Activated CD4-positive, CD25-positive, alpha-beta regulatory T cell treated with anti-CD3 and anti-CD28 coated beads, Interleukin-2, amount 50 U/mL, for 16 hours (primary cell): Measurements from ENCODE around the gene PTPN1.
"Not testable (repeated sequence)": the region's sequence is repeated elsewhere in the genome, so short reads cannot be mapped to it uniquely, and the experiment has no call there.

Experiments
- DNase-seq: peaks from one replicate; pipeline ENCODE4 v3.0.0-alpha.2; 2020; ENCODE audit warnings: low read depth, low spot score

The PTPN1 gene

GRCh38 chr20:50481741-50482140, 28.4 kb upstream of the PTPN1 start:
- no peak for DNase-seq

DNA sequence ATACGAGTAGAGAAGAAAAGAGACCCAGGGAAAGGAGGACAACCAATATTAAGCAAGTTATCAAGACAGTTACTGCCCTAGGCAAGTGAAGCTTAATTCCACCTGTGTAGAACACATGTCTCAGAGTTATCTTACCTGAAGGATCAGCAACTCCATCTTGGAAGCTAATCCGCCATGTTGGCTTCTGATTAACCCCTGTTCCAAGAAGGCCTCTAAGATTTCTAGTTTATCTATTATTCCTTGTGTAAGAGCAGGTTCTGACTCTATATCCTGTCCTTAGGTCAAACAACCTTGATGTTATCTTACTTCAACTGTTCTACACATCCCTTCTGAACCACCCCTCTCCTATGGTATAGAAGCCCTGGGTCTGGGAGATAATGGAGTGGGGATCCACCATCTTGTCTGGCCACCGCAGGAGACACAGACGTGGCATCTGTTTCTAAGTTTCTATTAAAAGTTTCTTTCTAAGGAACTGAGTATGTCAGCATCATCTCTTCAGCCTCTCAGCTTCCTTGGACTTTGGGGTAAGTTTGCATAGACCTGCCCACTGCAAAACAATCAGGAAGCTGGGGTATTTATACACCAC, 27.7 kb upstream of the PTPN1 start:
- DNase-seq, result no peak

DNA sequence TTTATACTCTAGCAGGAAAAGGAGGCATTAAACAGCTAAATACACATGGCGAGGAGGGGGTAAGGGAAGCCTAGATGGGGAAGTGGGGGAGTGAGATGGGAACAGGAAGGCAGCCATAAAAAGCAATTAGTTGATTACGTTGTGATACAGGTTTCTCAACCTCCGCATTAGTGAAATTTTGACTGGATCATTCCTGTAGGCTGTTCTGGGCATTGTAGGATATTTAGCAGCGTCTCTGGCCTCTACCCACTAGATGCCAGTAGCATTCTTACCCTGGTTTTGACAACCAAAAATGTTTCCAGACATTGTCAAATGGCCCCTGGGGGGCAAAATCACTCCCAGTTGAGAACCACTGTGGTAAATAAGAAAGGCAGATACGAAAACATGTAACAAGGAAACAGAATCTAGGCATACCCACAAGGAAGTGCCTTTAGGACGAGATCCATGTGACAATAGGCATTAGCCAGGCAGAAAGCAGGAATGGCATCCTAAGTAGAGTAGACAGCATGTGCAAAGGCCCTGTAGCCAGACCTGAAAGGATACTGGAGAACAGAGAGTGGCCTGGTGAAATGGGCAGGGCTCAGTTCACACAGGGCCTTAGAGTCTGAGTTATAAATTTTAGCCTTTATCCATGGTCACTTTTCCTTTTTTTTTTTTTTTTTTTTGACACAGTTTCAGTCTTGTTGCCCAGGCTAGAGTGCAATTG, 25.8 kb upstream of the PTPN1 start:
- no peak for DNase-seq

GRCh38 chr20:50487397-50487796, 22.8 kb upstream of the PTPN1 start:
- DNase-seq, result no peak

GRCh38 chr20:50488236-50488806, 21.9 kb upstream of the PTPN1 start:
- DNase-seq, result no peak

DNA sequence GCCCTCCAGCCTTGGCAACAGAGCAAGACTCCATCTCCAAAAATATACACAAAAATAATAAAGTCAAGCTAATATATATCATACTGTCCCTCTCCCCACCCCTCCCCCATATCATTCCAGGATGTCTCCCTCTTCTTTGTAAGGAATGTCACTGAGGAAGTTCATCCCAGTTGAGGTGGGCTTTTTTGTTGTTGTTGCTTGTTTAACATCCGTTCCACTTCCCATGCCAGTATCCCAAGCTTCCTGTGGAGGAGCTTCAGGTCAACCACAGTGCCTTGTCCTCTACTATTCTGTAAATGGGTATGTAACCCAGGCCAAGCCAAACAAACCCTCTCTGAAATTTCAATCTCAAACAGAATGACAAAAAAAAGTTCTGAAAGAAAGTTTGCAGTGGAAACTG, 19.0 kb upstream of the PTPN1 start:
- DNase-seq, result no peak

DNA sequence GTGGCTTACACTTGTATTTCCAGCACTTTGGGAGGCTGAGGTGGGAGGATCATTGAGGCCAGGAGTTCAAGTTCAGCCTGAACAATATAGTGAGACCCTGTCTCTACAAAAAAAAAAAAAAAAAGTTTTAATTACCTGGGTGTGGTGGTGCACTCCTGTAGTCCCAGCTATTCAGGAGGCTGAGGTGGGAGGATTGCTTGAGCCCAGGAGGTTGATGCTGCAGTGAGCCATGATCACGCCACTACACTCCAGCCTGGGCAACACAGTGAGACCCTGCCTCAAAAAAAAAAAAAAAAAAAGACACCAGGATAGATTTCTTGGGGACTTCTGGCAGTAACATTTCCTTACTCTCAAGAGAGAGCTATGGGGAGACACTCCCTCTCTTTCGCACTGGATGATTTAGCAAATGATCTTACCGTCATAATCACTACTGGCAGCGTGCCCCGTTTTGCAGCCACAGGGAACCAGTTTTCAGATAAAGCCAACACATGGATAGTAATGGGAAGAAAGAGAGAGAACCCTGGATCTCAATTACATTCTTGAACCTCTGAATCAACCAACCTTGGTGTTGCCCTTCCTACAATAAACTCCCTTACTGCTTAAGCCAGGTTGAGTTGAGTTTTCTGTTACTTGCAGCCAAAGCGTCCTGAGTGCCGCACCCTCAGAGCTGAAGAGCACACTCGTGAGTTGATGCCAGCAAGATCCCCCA, 18.1 kb upstream of the PTPN1 start:
- no peak for DNase-seq

DNA sequence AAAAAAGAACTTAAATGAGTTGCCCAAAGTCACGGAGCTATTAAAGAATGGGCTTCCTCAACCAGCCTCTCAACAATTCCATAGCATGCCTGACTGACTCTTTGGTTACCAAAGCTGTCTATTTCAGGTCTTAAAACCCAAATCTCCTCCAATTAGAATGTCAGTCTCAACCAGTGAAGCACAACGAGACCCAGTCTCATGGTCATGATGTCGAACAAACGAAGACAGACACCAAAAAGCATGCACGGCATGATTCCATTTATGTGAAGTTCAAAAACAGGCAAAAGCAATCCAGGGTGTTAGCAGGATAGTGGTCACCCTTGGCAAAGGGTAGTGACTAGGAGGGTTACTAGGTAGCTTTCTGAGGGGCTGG, 16.3 kb upstream of the PTPN1 start:
- no peak for DNase-seq

DNA sequence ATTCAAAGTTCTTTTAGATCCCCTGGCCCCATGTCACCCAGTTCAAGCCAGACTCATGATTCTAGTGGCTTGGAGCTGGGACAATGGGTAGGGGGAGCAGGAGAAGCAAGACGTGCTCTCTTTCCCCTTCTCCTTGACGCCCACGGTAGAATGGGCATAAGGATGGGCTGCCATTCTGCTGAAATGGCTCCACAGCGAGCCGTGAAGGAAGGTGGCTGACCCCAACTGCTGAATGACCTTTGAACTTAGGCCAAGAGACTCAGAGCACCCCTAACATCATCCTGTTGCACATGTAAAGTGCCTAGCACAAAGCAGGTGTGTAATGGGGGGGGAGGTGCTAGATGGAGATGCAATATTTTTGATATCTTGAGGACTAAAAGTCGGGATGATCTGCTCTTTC, 15.8 kb upstream of the PTPN1 start:
- DNase-seq, result no peak

GRCh38 chr20:50496773-50497385, 13.3 kb upstream of the PTPN1 start:
- DNase-seq, result no peak

- no peak for DNase-seq
Measured at GRCh38 chr20:50498071-50498776, 12.0 kb upstream of the PTPN1 start.

DNA sequence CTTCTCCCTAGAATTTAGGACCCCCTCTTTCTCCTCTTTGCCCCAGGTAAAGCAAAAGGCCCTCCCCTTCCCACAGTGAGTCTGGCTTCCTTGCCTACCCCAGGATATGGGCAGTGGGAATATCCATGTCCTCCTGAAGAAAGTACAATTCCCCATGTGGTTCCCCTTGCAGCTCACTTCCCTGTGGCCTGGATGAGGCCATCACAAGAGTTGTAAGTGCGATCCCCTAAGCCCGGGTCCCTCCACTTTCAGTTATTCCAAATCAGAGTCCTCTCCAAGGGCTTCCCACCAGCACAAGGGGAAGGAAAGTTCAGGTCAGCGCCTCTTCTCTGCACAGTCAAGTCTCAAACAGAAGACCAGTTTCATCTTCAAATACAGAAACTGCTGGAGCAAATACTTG, 10.2 kb upstream of the PTPN1 start:
- no peak for DNase-seq

GRCh38 chr20:50501972-50502745, 8.0 kb upstream of the PTPN1 start:
- DNase-seq, result no peak

DNA sequence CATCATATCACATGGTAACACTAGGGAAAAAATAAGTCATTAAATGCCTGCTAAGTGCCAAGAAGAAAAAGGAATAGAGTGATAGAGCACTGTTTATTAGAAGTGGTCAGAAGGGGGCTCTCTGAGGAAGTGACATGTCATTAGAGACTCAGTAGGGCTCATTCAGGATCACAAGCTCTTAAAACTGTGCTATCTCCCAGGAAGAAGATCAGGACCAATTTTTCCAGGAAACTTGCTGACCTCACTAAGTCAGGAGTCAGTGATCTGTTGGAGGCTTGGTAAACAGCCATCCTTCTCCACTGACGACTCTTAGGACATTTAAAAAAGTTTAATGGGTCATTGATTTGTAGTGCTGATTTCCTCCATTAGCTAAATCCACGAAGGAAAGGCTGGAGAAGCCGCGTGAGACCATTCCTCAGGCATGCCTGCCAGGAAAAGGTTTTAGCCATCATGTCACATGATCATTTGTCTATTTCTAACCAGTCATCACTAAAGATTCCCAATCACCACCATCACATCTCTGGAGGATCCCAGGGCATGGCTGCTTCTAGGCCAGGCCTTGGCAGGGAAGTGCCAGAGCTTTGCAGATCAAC, 5.9 kb upstream of the PTPN1 start:
- no peak for DNase-seq

GRCh38 chr20:50506270-50506579, 4.0 kb upstream of the PTPN1 start:
- DNase-seq, result no peak

GRCh38 chr20:50507745-50508144, 2.4 kb upstream of the PTPN1 start:
- not testable (repeated sequence) for DNase-seq

GRCh38 chr20:50508171-50508755, 1.9 kb upstream of the PTPN1 start:
- DNase-seq, result no peak

GRCh38 chr20:50510706-50511542, 741 bp downstream of the PTPN1 start:
- DNase-seq, result no peak

GRCh38 chr20:50512323-50512722, 2.1 kb downstream of the PTPN1 start:
- DNase-seq, result no peak
